ENCODE measurements around the gene ADAMTS10. TPM values are rescaled to one million over a fixed set of nuclear protein-coding genes. Genes with fewer than 3 reads are reported as not detected.
A peak's percentile ranks its signal among the peaks of the same experiment; 100 is the strongest.

Gene ADAMTS10
- total and polyA plus RNA-seq, 2 donors (not counting 3 experiments of a cell fraction or from before 2014, with no cell fraction given): 15.8 to 17.4 TPM

- DNase-seq (ENCODE audit: low read depth, low spot score): peak; percentile 53
- H3K4me3 ChIP-seq (replicated peaks in 1 of 3; ENCODE audit: insufficient read depth in 1 of 3, low read depth in 1 of 3, low read length in 3 of 3): peak overlapping the region; percentile 1 to 53 (median 45)
- ChIA-PET CTCF (interaction anchor here (0.9 kb wide), 1 partner anchor 32 kb away, joined by 3 read pairs; no protein-coding TSS in a partner anchor), POLR2A (no interaction called here)
- H2AFZ ChIP-seq (ENCODE audit: low read depth, low read length): peak overlapping the region; percentile 59
- peaks cover 9% of the 10 kb centered on the region for H3K4me1 ChIP-seq (ENCODE audit: control insufficient read depth, extremely low read depth, insufficient read depth, low read length)
- H3K36me3 ChIP-seq (ENCODE audit: control insufficient read depth in 2 of 2, extremely low read depth in 1 of 2, insufficient read depth in 2 of 2, low read length in 2 of 2): no peaks in the 10 kb centered on the region
- no peaks in the 10 kb centered on the region for H3K9me3 ChIP-seq (replicated peaks; ENCODE audit: control insufficient read depth, insufficient read depth, low read length)
- no peaks in the 10 kb centered on the region for H3K27me3 ChIP-seq (ENCODE audit: control insufficient read depth in 2 of 2, insufficient read depth in 2 of 2, low read length in 2 of 2)
- H3K27ac ChIP-seq (ENCODE audit: insufficient read depth, low read depth, low read length): peak overlapping the region; percentile 45
- intact Hi-C loops (cut with micrococcal nuclease): no loop called here
- H3K9ac ChIP-seq (replicated peaks; ENCODE audit: extremely low read depth, insufficient read depth, low read length): peak overlapping the region; percentile 75
- TF ChIP-seq CTCF (IDR thresholded peaks at IDR 0.05; ENCODE audit: extremely low read depth in 1 of 2, insufficient read depth in 1 of 2, low read depth in 1 of 2, low read length in 2 of 2) (peak; percentile 9 to 39), POLR2AphosphoS5 (IDR thresholded peaks at IDR 0.05; ENCODE audit: insufficient read depth, low read depth, low read length) (no peak)
- no peaks in the 10 kb centered on the region for H3K9me1 ChIP-seq (replicated peaks; ENCODE audit: control insufficient read depth, extremely low read depth, insufficient read depth, low read length)
- BruUV-seq (replicated peaks): TSS peak; percentile 55
- no peaks in the 10 kb centered on the region for H3K79me2 ChIP-seq (ENCODE audit: control insufficient read depth, insufficient read depth, low read length)
- dilution Hi-C loops (cut with MboI; ENCODE audit: extremely low pct_ligation_motif_present, low sequenced_read_pairs): no loop called here
- peak; percentile 72 for FAIRE-seq
- no peaks in the 10 kb centered on the region for H4K20me1 ChIP-seq (replicated peaks; ENCODE audit: control insufficient read depth, extremely low read depth, insufficient read depth, low read length)
- H3K4me2 ChIP-seq (ENCODE audit: insufficient read depth, low read length): peak overlapping the region; percentile 36
Observed at GRCh38 chr19:8609279-8610040, 1.1 kb downstream of the ADAMTS10 start.

GRCh38 chr19:8608941-8609278, 1.6 kb downstream of the ADAMTS10 start:
- H3K27ac ChIP-seq (ENCODE audit: insufficient read depth, low read depth, low read length): peak overlapping the region; percentile 45
- no peaks in the 10 kb centered on the region for H4K20me1 ChIP-seq (replicated peaks; ENCODE audit: control insufficient read depth, extremely low read depth, insufficient read depth, low read length)
- intact Hi-C loops (cut with micrococcal nuclease): no loop called here
- no peaks in the 10 kb centered on the region for H3K9me3 ChIP-seq (replicated peaks; ENCODE audit: control insufficient read depth, insufficient read depth, low read length)
- H3K4me1 ChIP-seq (ENCODE audit: control insufficient read depth, extremely low read depth, insufficient read depth, low read length): peaks cover 9% of the 10 kb centered on the region
- dilution Hi-C loops (cut with MboI; ENCODE audit: extremely low pct_ligation_motif_present, low sequenced_read_pairs): no loop called here
- peak overlapping the region in 2 of 3 experiments; percentile 45 to 53 for H3K4me3 ChIP-seq (replicated peaks in 1 of 3; ENCODE audit: insufficient read depth in 1 of 3, low read depth in 1 of 3, low read length in 3 of 3)
- TF ChIP-seq MAX (IDR thresholded peaks at IDR 0.05; ENCODE audit: insufficient read depth, insufficient read length) (no peak), MYC (IDR thresholded peaks at IDR 0.05; ENCODE audit: low read depth, low read length) (no peak), FOS (IDR thresholded peaks at IDR 0.05; ENCODE audit: borderline replicate concordance, insufficient read depth, low read length) (no peak), EZH2 (IDR thresholded peaks at IDR 0.05; ENCODE audit: borderline replicate concordance, low read depth, low read length, severe bottlenecking) (no peak), JUN (IDR thresholded peaks at IDR 0.05; ENCODE audit: borderline replicate concordance, insufficient read depth, insufficient read length, low read depth) (no peak), POLR2A (IDR thresholded peaks at IDR 0.05; ENCODE audit: low read depth, low read length) (no peak), POLR2AphosphoS5 (IDR thresholded peaks at IDR 0.05; ENCODE audit: insufficient read depth, low read depth, low read length) (no peak), GATA2 (IDR thresholded peaks at IDR 0.05; ENCODE audit: insufficient read depth, insufficient read length, low read depth, low read length) (no peak), CTCF (IDR thresholded peaks at IDR 0.05; ENCODE audit: extremely low read depth in 1 of 2, insufficient read depth in 1 of 2, low read depth in 1 of 2, low read length in 2 of 2) (no peak)
- H3K79me2 ChIP-seq (ENCODE audit: control insufficient read depth, insufficient read depth, low read length): no peaks in the 10 kb centered on the region
- no peak for DNase-seq (ENCODE audit: low read depth, low spot score)
- ChIA-PET CTCF (interaction anchor here (0.9 kb wide), 1 partner anchor 33 kb away, joined by 3 read pairs; no protein-coding TSS in a partner anchor), POLR2A (no interaction called here)
- H3K36me3 ChIP-seq (ENCODE audit: control insufficient read depth in 2 of 2, extremely low read depth in 1 of 2, insufficient read depth in 2 of 2, low read length in 2 of 2): no peaks in the 10 kb centered on the region
- H3K4me2 ChIP-seq (ENCODE audit: insufficient read depth, low read length): peak overlapping the region; percentile 31
- H3K9ac ChIP-seq (replicated peaks; ENCODE audit: extremely low read depth, insufficient read depth, low read length): peak overlapping the region; percentile 75
- H3K27me3 ChIP-seq (ENCODE audit: control insufficient read depth in 2 of 2, insufficient read depth in 2 of 2, low read length in 2 of 2): no peaks in the 10 kb centered on the region
- peak overlapping the region; percentile 59 for H2AFZ ChIP-seq (ENCODE audit: low read depth, low read length)
- no peaks in the 10 kb centered on the region for H3K9me1 ChIP-seq (replicated peaks; ENCODE audit: control insufficient read depth, extremely low read depth, insufficient read depth, low read length)
- no peak for FAIRE-seq
- BruUV-seq (replicated peaks): no TSS peak

Measured in endothelial cell of umbilical vein (primary cell).